Measurements from ENCODE around the gene SPTLC2. TPM values are rescaled to one million over a fixed set of nuclear protein-coding genes. Genes with fewer than 3 reads are reported as not detected.

SPTLC2 gene
- total and polyA plus RNA-seq, 2 of the 8 experiments (the other 6 are each of a cell fraction or from before 2014, with no cell fraction given) = 8.9 to 35.1 TPM

- H3K23ac ChIP-seq (ENCODE audit: insufficient read length) = no peak overlapping the region
- H3K27me3 ChIP-seq (replicated peaks in 1 of 4; ENCODE audit: control insufficient read depth in 3 of 4, extremely low read depth in 1 of 4, insufficient read depth in 3 of 4, low read length in 3 of 4) = no peaks in the 10 kb centered on the region
- H3K79me1 ChIP-seq (ENCODE audit: low read depth, low read length) = peaks cover 2% of the 10 kb centered on the region; the same call in 1 of the 2 replicates
- FAIRE-seq = no peak
- no peak overlapping the region for H3K4me3 ChIP-seq (ENCODE audit: extremely low read depth in 1 of 4, insufficient read depth in 2 of 4, low read depth in 3 of 4, low read length in 4 of 4)
- no peaks in the 10 kb centered on the region for H3K9me3 ChIP-seq (ENCODE audit: insufficient read depth in 2 of 2, low read depth in 1 of 2, low read length in 1 of 2)
- H2BK5ac ChIP-seq (ENCODE audit: low read depth, low read length) = no peak overlapping the region
- 88% methylated on average over 3 of the region's 3 CpGs; no CpG with 5 or more reads in 1 of the 2 experiments for WGBS, 2 experiments (ENCODE audit: extremely low coverage in 1 of 2, insufficient coverage in 1 of 2, insufficient read length in 1 of 2, insufficient replicate concordance in 2 of 2, low coverage in 1 of 2, low lambda C conversion rate in 2 of 2, missing lambda C conversion rate in 1 of 2)
- peaks cover 2% of the 10 kb centered on the region in 2 experiments for H4K20me1 ChIP-seq (replicated peaks in 1 of 2; ENCODE audit: control insufficient read depth in 1 of 2, insufficient read depth in 2 of 2, low read length in 2 of 2)
- H4K8ac ChIP-seq (ENCODE audit: extremely low read depth, insufficient read depth, low read length) = no peak overlapping the region
- DNase-seq (ENCODE audit: low read depth in 1 of 2, low spot score in 2 of 2) = no peak
- H3K56ac ChIP-seq (replicated peaks; ENCODE audit: insufficient read length, low read depth, low read length) = no peak overlapping the region
- H3K23me2 ChIP-seq (ENCODE audit: low read depth, low read length) = no peaks in the 10 kb centered on the region
- no peak overlapping the region for H3K27ac ChIP-seq (ENCODE audit: low read depth, low read length)
- no peak overlapping the region for H2BK20ac ChIP-seq (ENCODE audit: low read length)
- no peak overlapping the region for H2BK120ac ChIP-seq (replicated peaks; ENCODE audit: low read depth, low read length)
- H3K4ac ChIP-seq (replicated peaks; ENCODE audit: insufficient read length, low read depth, low read length) = no peak overlapping the region
- H3K9ac ChIP-seq (replicated peaks in 1 of 4; ENCODE audit: extremely low read depth in 1 of 4, low read depth in 3 of 4, low read length in 3 of 4) = no peak overlapping the region
- H3K36me3 ChIP-seq (ENCODE audit: control insufficient read depth in 2 of 4, insufficient read depth in 4 of 4, low read length in 3 of 4) = no peaks in the 10 kb centered on the region
- H3K18ac ChIP-seq (ENCODE audit: extremely low read depth, low read length) = no peak overlapping the region
- no peak overlapping the region for H2BK15ac ChIP-seq (ENCODE audit: low read length)
- no peak overlapping the region for H3K4me2 ChIP-seq (ENCODE audit: insufficient read depth in 1 of 2, low read depth in 2 of 2, low read length in 2 of 2)
- no peak overlapping the region for H2AFZ ChIP-seq (ENCODE audit: low read length)
- CTCF ChIA-PET (ENCODE audit: partially characterized antibody) = no interaction called here
- H3K14ac ChIP-seq (ENCODE audit: insufficient read length) = no peak overlapping the region
- H3K79me2 ChIP-seq (ENCODE audit: control insufficient read depth in 1 of 2, insufficient read depth in 2 of 2, low read length in 2 of 2) = peaks cover 0 to 91% of the 10 kb centered on the region in 2 experiments
- H2BK12ac ChIP-seq (ENCODE audit: low read depth, low read length) = no peak overlapping the region
- POLR2A ChIA-PET (ENCODE audit: partially characterized antibody) = no interaction called here
- no peak overlapping the region for H4K91ac ChIP-seq (replicated peaks; ENCODE audit: insufficient read length, low read length)
- H4K5ac ChIP-seq (ENCODE audit: insufficient read length, low read depth, low read length) = no peak overlapping the region
- no peak overlapping the region for H2AK5ac ChIP-seq (ENCODE audit: low read depth, low read length)
- H3K4me1 ChIP-seq (replicated peaks in 1 of 4; ENCODE audit: control insufficient read depth in 3 of 4, insufficient read depth in 4 of 4, low read length in 3 of 4) = no peaks in the 10 kb centered on the region; a peak in 2 of 7 replicates
- TF ChIP-seq CHD1 (IDR thresholded peaks at IDR 0.05; ENCODE audit: low read depth, low read length) (no peak), EZH2 (IDR thresholded peaks at IDR 0.05; ENCODE audit: low read depth, low read length, severe bottlenecking) (no peak), TCF12 (IDR thresholded peaks at IDR 0.05; ENCODE audit: low read depth, low read length) (no peak), ZNF274 (IDR thresholded peaks at IDR 0.05; ENCODE audit: borderline replicate concordance, extremely low read depth, low read length) (no peak), RXRA (IDR thresholded peaks at IDR 0.05; ENCODE audit: insufficient read depth, low read depth, low read length) (no peak), RFX5 (IDR thresholded peaks at IDR 0.05; ENCODE audit: borderline replicate concordance, low read depth, low read length) (no peak), HDAC2 (IDR thresholded peaks at IDR 0.05; ENCODE audit: borderline replicate concordance in 1 of 2, low read depth in 2 of 2, low read length in 2 of 2) (no peak), MAX (IDR thresholded peaks at IDR 0.05) (no peak), FOSL1 (IDR thresholded peaks at IDR 0.05; ENCODE audit: insufficient read depth, low read depth, low read length) (no peak), SAP30 (IDR thresholded peaks at IDR 0.05; ENCODE audit: insufficient read depth, insufficient replicate concordance, low read length) (no peak), GABPA (IDR thresholded peaks at IDR 0.05; ENCODE audit: borderline replicate concordance, insufficient read depth, low read length) (no peak), BACH1 (IDR thresholded peaks at IDR 0.05; ENCODE audit: low read length) (no peak), CBX5 (IDR thresholded peaks at IDR 0.05; ENCODE audit: low read depth, low read length) (no peak)
These were observed 6.5 kb downstream of the SPTLC2 start for GRCh38 chr14:77609922-77610321.
